ENCODE measurements around the gene NIBAN1.
"Not testable (repeated sequence)": the region's sequence is repeated elsewhere in the genome, so short reads cannot be mapped to it uniquely, and the experiment has no call there.

NIBAN1 gene

GRCh38 chr1:184974056-184974836, at the start of gene NIBAN1:
TSS of gene NIBAN1 (minus strand) at chr1:184974508. CDS start at chr1:184974356, 152 bp downstream.
- peak; percentile 64 for DNase-seq (ENCODE audit: low read depth)

GRCh38 chr1:185017966-185018365, 43.7 kb upstream of the NIBAN1 start:
- DNase-seq (ENCODE audit: low read depth), result no peak

- DNase-seq (ENCODE audit: low read depth), result no peak
Measured at GRCh38 chr1:185017338-185017737, 43.0 kb upstream of the NIBAN1 start.

GRCh38 chr1:185016880-185017279, 42.6 kb upstream of the NIBAN1 start:
- DNase-seq (ENCODE audit: low read depth), result no peak

- no peak for DNase-seq (ENCODE audit: low read depth)
Measured at GRCh38 chr1:185015631-185016030, 41.3 kb upstream of the NIBAN1 start.

GRCh38 chr1:185014941-185015340, 40.6 kb upstream of the NIBAN1 start:
- no peak for DNase-seq (ENCODE audit: low read depth)

- no peak for DNase-seq (ENCODE audit: low read depth)
Measured at GRCh38 chr1:185010361-185010760, 36.1 kb upstream of the NIBAN1 start.

- no peak for DNase-seq (ENCODE audit: low read depth)
Measured at GRCh38 chr1:185008838-185009237, 34.5 kb upstream of the NIBAN1 start.

GRCh38 chr1:185001312-185001880, 27.1 kb upstream of the NIBAN1 start:
- DNase-seq (ENCODE audit: low read depth), result not testable (repeated sequence)

- DNase-seq (ENCODE audit: low read depth), result not testable (repeated sequence)
Measured at GRCh38 chr1:184999974-185000373, 25.7 kb upstream of the NIBAN1 start.

GRCh38 chr1:184994301-184994700, 20.0 kb upstream of the NIBAN1 start:
- DNase-seq (ENCODE audit: low read depth), result no peak

- no peak for DNase-seq (ENCODE audit: low read depth)
Measured at GRCh38 chr1:184992271-184992670, 18.0 kb upstream of the NIBAN1 start.

GRCh38 chr1:184990204-184990603, 15.9 kb upstream of the NIBAN1 start:
- DNase-seq (ENCODE audit: low read depth), result no peak

- no peak for DNase-seq (ENCODE audit: low read depth)
Measured at GRCh38 chr1:184988506-184988905, 14.2 kb upstream of the NIBAN1 start.

- no peak for DNase-seq (ENCODE audit: low read depth)
Measured at GRCh38 chr1:184987696-184988095, 13.4 kb upstream of the NIBAN1 start.

GRCh38 chr1:184986250-184986649, 11.9 kb upstream of the NIBAN1 start:
- DNase-seq (ENCODE audit: low read depth), result no peak

- peak; percentile 66 for DNase-seq (ENCODE audit: low read depth)
Measured at GRCh38 chr1:184982002-184982954, 8.0 kb upstream of the NIBAN1 start.

- DNase-seq (ENCODE audit: low read depth), result no peak
Measured at GRCh38 chr1:184980726-184981125, 6.4 kb upstream of the NIBAN1 start.

- no peak for DNase-seq (ENCODE audit: low read depth)
Measured at GRCh38 chr1:184975208-184975870, 1.0 kb upstream of the NIBAN1 start.

- DNase-seq (ENCODE audit: low read depth), result no peak
Measured at GRCh38 chr1:184974837-184975115, 468 bp upstream of the NIBAN1 start.

GRCh38 chr1:184973272-184974055, 844 bp downstream of the NIBAN1 start:
- peak; percentile 60 for DNase-seq (ENCODE audit: low read depth)

Measured in activated T-cell treated with anti-CD3 and anti-CD28 coated beads for 48 hours (primary cell).